ENCODE results near the gene HES7.
A peak's percentile ranks its signal among the peaks of the same experiment; 100 is the strongest.

HES7 gene

DNA sequence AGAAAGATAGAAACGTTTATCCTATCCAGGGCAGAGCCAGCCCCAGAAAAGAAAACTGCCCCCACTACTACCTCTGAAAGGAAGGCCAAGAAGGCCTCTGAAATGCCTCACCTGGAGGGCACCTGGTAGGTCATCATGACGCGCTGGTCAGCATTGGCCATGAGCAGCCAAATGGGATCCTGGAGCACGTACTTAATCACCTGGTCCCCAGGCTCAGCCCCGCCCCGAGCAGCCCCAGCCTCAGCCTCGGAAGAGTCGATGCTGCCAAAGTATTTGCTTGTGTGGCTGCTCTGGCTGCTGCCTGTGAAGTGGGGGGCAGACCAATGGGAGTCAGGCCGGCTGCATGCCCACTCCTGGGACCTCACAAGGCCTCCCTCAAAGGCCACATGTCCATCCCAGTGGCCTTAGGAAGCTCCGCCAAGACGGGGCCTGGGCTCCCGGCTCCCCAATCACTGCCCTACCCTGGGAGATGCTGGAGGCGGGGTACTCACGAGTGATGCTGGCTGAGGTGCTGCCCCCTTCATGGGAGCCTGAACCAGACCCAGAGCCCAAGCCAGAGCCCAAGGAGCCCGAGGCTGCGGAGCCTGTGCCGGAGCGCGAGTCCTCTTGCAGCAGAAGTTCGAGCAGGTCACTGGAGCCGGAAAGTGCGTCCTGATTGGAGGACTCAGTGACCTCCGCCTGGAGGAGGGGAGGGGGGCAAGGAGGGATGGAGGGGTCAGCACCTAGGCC lies 18.4 kb upstream of the HES7 start:
- no peak for DNase-seq

DNA sequence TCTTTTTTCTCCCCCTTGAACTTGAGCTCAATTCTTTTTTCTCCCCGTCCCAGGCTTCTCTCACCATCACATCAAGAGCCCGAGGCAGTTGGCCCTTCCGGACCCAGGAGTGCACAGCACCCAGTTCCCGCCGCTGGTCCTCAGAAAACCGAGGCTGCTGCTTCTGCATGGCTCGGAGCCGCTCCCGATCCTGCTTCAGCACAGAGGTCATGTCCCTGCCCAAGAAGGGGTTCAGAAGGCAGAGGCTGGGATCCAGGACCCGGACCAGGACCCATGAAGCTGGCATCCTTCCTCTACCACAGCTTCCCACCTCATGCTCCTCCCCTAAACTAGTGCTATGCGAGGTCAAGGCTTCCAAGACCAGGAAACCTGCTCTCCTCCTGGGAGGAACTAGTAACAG lies 17.8 kb upstream of the HES7 start:
- no peak for DNase-seq

DNA sequence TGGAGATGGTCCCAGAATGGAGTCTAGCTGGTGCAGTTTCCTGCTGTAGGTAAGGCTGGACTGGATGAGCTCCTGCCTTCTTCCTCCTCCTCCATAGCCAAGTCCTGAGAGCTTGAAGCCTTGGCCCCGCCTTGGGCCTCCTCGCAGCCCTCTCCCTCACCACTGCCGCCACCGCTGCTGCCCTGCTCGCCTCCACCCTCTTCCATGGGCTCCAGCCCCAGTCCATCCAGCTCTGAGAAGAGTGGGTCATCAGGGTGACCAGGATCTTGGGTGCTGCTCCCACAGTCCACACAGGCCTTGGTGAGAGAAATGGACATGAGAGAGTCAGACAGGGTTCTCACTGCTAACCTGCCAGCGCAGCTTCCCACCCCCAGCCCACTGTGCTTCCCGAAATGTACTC lies 17.1 kb upstream of the HES7 start:
- DNase-seq = no peak

DNA sequence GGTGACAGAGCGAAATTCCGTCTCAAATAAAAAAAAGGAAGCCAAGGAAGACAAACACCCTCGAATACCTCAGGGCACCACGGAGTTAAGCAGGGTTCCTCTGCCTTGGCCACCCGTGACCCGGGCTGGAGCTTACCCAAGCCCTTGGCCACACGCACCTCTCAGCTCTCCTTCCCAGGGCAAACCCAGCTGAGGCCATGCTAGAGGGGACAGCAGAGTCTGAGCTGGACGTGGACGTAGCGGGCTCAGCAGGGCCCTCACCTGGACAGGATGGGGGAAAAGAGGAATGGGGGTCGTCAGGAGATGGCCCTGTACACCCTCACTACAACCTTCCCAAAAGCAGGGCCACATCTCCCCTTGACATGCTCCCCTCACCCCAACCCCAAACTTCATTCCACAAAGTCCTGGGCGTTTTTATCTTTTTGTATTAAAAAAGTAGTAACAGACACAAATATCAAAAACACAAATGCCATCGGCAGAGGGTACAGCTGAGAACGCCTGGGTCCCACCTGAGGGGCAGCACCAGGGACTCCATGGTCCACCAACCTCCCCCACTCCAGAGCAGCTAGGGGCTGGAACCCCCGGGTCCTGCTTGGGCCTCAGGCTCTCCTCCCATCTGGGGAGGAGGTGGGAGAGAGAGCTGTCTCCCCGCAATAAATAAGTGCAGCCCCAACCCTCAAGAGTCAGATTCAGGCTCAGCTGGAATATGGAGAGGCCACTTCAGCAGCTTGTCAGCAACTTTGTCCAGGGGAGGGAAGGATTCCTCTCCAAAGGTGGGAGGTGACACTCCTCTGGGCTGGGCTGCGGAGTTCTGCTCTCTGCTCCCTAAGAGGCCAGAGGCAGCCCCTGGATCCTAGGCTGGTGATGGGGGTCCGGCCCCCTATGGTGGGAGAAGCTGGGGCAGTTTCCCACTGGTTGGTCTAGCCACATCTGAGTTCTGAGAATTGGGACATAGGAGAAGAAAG lies 16.4 kb upstream of the HES7 start:
- no peak for DNase-seq

DNA sequence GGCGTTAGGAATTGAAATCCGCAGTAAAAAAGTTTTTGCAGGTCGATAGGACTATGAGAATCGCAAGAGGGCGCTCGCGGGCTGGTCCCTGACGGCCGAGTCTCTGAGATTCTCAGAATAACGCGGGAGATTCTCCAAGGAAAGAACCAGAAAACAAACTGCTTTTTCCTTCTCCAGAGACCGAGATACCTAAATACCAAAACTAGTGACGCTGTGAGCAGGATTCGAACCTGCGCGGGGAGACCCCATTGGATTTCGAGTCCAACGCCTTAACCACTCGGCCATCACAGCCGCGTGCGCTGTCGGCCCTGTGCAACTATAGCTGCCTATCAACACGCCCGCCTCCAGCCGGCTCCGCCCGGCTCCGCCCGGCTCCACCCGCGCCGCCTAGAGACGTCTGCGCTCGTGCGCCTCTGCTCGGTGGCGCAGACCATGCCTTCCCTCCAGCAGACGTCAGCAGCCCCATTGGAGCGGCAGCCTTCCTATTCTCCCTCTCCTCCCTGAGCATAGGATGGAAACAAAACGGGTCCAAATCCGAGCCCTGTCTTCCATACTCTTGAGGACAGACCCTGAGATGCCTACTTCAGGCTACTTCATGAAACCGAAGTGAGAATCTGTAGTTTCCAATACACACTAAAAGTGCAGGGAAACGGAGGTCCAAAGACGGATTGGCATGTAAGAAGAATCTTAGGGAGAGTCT lies 14.9 kb upstream of the HES7 start:
- DNase-seq = peak; percentile 77

DNA sequence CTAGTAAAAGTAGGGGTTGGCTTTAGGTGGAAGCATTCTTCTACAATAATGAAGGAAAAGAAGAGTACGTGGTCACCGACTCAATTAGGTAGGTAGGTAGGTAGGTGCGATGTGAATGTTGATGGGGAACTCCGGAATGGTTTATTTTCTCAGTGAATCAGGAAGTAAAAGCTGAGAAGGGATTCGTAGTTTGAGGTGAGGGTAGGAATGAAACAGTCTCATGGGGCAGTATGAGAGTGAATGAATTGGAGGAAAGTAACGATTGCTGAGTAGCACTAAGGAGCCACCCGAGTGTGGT lies 14.4 kb upstream of the HES7 start:
- no peak for DNase-seq

DNA sequence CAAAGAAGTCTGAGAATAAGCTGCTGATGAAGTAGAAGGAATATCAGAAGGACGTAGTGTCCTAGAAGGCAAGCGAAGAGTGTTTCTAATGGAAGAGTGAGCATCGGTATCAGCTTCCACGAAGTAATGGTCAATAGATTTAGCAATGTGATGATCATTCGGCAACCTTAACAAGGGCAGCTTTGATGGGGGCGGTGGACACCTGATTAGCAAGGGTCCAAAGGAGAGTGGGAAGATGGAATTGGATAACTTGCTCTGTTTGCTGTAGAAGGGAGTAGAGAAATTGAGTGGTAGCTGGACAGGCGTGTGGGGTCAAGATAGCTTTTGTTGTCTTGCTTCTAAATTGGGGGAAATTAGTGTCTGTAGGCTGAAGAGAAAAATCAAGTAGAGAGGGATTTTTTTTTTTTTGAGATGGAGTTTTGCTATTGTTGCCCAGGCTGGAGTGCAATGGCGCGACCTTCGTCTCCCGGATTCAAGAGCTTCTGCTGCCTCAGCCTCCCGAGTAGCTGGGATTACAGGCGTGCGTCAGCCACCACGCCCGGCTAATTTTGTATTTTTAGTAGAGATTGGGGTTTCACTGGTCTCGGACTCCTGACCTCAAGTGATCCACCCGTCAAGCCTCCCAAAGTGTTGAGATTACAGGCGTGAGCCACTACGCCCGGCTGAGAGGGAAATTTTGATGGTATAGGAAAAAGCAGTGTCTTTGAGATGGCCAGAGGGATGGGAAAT lies 13.9 kb upstream of the HES7 start:
- DNase-seq = no peak

DNA sequence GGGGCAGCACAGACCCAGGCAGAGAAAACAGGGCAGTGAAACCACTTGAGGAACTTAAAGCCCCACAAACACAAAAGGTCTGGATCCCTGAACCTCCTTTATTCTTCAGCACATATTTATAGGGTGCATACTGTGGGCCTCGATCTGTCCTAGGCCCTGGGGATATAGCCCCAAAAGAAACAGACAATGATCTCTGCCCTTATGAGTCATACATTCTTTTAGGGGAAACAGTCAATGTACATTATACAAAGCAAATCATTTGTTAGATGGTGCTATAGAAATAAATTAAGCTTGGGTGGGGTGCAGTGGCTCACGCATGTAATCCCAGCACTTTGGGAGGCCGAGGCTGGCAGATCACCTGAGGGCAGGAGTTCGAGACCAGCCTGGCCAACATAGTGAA lies 10.0 kb upstream of the HES7 start:
- no peak for DNase-seq

DNA sequence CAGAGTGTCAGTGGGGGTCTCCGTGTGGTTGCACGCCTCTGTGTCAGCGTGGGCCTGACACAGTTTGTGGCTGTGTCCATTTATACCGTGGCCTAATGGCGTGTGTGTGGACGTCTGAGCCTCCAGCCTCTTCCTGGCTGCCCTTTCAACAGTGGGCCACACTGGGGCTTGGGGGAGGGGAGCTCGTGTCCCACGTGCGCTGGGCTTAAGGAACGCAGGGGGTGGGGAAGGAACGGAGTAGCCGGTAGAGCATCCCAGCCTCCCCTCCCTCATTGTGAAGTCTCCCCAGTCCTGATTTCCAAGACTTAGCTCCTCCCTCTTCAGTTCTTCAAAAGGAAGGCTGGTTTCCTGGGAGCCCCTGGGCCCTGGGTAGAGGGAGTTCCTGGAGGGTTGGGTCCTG lies 9.5 kb upstream of the HES7 start:
- no peak for DNase-seq

DNA sequence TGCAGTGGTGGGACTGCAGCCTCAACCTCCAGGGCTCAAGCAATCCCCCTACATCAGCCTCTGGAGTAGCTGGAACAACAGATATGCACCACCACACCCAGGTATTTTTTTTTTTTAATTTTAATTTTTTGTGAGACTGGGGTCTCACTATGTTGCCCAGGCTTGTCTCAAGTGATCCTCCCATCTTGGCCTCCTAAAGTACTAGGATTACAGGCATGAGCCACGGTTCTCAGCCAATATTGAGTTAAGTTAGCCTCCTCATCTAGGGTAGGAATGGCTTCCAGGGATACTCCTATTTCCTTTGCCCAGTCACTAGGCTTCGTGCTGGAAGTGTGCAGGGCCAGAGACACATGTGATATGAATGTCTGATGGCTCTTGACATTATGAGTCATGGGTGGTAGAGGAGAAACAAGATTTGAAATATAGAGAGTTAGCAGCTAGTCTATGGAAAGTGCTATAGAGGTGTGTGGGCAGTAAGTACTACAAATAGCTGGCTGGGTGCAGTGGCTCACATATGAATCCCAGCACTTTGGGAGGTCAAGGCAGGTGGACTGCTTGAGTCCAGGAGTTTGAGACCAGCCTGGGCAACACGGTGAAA lies 8.0 kb upstream of the HES7 start:
- no peak for DNase-seq

DNA sequence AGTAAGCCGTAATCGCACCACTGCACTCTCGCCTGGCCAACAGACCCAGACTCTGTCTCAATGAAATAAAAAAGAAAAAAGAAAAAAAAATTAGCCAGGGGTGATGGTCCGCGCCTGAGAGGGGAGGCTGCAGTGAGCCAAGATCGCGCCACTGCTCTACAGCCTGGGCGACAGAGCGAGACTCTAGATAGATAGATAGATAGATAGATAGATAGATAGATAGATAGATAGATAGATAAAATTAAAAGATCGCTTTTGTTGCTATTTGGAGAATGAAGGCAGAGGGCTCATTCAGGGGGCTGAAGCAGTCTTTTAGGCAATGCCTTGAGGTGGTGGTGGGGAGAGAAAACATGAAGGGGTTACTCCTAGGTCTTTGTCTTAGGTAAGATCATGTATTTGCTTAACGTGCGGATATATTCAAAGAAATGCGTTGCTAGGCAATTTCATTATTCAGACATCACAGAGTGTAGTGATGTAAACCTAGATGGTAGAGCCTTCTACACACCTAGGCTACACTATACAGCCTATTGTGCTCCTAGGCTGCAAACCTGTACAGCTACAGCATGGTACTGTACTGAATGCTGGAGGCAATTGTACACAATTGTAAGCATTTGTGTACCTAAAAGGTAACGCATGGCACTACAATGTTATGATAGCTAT lies 4.3 kb upstream of the HES7 start:
- no peak for DNase-seq

DNA sequence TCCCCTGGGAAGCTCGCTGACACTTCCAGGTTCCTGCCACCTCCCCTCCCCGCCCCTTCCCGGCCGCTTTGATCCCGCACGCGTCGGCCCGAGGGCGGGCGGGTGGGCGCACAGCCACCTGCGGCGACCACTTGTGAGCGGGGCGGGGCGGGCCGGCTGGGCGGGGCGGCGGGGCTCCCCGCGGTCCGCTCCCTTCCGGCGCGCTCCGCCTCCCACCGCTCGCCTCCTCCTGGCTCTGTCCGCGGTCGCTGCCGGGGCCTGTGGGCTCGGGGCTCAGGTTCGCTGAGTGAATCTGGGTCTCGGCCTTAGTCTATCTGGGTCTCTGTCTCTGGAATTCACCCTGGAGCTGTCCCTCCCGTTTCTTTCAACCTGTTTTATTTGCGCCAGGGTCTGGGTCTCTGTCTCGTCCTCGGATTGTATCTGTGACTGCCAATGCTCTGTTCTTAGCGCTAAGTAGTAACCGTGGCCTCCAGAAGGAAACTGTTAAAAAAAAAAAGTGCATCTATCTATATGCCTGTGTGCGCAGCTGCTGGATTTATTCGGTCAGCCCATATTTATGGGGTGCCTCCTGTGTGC lies 2.7 kb upstream of the HES7 start:
- no peak for DNase-seq

DNA sequence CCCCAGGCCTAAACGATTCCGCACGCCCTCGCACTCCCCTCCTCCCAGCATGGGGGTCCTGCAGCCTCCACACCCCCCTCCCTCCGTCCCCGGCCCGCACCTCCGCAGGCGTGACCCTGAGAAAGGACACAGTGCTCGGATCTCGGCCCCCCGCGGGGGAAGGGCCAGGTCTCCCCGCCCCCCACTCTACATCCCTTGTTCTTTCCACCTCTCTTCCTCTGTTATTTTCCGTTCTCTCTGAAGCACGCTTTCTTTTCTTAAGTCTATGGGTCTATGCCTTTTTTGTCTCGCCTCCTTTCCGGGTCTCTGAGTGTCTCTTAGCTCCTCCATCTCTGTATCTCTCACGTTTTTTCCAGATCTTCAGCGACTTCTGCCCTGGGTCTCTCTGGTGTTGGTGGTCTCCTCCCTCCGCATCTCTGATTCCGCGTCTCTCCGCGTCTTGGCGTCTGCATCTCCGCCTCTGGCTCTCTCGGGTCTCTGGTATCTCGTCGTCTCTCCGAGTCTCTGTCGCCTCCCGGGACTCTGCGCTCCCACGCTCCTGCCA lies 2.1 kb upstream of the HES7 start:
- no peak for DNase-seq

DNA sequence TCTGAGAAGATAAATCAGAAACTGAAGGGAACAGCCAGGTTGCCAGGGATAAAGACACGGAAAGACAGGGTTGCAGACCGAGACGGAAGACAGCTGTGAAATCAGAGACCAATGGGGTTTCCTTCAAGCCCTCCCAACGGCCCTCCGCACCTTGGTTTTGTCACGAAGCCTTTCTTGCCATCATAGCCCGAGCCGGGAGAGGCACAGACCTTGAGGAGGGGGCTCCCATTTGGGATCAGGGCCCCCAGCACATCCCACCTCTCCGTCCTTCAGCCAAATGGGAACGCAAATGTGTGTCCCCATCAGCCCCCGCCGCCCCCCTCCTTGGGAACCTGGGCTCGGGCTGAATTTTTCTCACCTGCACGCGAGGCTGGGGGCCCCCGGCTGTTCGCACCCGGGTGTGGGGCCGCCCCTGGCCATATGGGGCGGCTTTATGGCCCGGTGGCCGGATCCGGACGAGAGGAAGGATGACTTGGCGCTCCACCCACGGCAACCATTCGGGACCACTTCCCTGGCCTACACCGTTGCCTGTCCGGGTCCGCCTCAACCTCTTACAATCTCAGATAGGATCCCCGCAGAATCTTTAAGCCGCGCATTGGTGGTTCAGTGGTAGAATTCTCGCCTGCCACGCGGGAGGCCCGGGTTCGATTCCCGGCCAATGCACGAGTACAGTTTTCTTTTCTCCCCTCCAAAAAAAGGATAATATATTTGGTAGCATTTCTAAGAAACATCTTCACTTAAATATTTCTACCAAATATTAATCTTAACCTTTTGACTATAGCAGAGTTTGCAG lies 1.4 kb upstream of the HES7 start:
- DNase-seq = no peak

DNA sequence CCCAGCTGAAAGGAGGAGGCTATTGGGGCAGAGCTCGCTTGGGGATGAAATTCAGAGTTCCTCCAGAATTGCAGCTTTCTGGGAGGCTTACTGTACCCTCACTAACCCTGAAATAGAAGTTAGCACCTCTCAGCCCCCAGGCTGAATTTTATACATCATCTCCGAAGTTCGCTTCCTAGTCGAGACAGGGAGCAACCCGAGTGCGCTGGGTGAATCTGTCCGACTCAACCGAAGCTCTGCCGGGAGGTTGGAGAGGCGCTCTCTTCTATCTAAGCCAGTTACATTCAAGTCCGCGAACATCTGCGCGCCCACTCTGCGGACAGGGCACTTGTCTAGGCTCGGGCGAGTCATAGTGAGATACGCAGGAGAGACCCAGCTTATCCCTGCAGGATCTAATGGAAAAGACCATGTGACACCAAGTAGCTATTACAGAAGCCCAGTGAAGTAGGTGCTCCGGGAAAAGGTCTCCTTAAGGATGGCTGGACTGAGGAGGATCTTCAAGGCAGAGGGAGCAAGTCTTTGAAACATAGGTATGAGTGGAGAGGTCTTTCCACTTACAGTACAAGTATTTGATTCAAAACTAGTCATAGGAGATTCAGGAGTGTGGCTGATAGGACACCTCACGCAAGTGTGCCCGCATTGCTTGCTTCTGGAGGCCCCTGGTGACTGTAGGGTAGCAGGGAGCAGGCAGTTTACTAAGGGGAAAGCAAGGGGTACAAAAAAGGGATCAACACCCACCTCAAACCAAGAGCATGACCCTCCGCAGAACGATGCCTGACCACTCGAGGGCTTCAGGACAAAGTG lies 646 bp upstream of the HES7 start:
- DNase-seq = no peak

DNA sequence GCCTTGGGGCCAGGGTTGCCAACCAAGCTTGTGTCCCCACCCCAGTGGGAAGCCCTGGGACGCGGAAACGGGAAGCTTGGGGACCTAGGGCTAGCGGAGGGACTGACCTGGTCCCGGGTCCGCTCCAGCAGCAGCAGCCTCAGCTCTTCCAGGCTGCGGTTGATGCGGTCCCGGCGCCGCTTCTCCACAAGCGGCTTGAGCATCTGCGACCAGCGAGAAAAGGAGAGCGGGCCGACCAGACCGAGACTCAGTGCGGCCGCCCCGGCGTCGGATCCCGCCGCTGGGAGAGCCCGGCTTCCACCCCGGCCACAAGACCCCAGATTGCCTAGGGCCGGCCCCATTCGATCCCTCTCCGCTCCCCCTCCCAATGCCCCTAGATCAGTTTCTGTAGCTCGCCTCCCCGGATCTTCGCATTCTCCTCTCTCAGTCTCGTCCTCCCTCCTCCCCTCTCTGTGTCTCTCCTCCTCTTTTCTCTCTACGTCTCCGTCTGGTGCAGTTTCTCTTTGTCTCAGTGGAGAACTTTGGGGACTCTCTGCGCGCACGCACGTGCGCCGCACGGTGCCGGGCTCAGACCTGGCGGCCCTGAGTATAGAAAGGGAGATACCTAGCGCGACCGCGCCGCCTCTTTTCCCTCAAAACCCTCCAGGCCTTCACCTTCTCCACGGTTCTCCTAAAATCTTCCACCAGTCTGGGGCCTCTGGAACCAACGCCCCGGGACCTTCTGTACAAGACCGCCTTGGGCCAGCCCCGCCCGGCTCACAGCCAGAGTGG lies 797 bp downstream of the HES7 start:
- no peak for DNase-seq

DNA sequence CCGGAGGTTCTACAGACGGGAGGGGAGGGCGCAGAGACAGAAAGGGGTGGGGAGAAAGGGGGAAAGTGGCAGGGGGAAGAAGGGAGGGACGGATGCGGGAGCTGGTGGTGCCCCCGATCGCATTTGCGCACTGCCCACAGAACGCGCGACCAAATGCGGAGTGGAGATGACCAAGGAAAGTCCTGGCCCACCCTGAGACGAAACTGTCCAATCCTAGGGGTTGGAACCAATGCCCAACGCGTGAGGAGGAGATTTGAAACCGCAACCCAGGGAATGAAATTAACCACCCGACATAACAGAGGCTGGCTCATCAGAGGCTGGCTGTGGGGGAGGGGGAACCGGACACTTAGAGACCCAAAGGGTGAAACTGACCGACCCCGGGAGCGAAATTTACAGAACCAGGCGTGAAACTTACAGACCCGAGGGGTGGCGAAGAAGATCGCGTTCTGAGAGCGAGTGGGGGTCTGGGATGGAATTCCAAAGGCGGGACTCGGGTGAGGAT lies 1.4 kb downstream of the HES7 start:
- DNase-seq = no peak

DNA sequence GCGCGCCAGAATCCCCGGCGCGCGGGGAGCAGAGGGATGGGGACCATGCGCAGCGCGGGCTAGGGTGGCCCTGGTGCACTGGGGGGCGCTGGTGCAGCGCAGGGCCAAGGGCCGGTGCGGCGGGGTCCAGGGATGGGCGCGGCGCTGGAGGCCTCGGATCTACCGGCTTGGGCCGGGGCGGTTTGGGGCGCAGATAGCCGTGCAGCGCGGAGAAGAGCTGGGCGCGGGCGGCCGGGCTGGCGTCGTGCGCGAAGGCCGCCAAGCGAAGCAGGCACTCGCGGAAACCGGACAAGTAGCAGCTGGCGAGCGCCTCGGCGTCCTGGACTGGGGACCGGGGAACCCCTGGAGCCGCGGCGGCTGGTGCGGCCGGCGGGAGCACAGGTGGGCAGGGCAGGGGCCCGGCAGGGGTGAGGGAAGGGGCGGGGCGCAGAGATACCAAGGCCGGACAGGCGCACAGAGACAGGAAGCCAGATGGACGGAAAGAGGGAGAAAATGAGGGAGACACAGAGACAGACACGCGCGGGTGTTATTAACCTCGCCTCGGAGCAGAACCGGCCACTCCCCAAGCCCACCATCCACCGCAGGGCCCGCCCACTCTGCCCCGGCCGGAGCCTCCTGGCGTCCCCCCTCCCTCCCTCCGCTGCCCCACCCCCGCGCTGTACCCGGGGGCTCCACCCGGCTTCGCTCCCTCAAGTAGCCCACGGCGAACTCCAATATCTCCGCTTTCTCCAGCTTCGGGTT lies 2.1 kb downstream of the HES7 start:
- DNase-seq = no peak

All from GF-D8 (cell line).